Stimulated activated CD8-positive, alpha-beta memory T cell treated with anti-CD3 and anti-CD28 coated beads, Interleukin-4, amount 100 ng/mL, for 1 hour (primary cell): ENCODE results near the gene BRPF3.

Experiments
- DNase-seq, 2 donors: peaks; one replicate each; pipeline ENCODE4 v3.0.0-alpha.2; 2020; ENCODE audit warnings: low read depth in 2 of 2, low spot score in 1 of 2

BRPF3 gene

GRCh38 chr6:36227379-36228228, 31.1 kb downstream of the BRPF3 start:
- DNase-seq = no peak

DNA sequence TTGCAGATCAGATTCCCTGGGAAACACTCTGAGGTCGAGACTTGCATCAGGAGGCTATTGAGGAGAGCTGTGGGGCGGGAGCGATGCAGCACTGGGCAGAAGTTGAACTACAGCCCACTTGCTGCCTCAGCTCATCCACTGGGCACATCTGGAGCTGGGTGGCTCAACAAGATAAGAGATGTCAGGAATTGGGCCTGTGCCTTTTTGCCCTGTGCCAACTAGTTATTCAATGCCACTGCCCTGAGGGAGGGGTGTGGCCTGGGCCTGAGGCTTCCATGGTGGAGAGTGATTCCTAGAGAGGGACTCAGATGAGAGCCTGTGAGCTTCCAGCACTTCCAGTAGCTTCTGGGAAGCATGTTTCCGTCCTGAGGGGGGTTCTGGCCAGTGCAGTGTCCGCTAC, 32.7 kb downstream of the BRPF3 start:
- no peak for DNase-seq

GRCh38 chr6:36230371-36230770, 33.8 kb downstream of the BRPF3 start:
- DNase-seq = no peak

GRCh38 chr6:36232172-36232571, 35.6 kb downstream of the BRPF3 start:
- no peak for DNase-seq

DNA sequence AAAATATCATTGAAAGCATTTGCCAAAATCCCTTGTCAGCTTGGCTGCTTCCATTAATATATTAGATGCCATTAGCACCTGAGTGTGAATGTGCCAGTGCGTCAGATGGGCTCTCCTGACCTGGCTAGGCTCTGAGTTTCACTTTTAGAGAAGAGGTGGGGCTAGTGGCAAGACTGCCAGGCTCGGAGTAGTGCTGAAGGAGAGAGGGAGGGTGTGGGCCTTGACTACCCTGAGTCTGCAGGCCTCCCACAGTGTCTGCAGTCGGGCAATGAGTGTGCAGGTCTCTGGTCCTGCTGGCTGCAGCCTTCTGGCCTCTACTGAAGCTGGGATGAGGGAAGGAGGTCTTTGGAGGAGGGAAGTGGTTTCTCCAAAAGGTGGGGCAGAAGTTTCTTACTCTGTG, 38.8 kb downstream of the BRPF3 start:
- DNase-seq = no peak

- no peak for DNase-seq
Measured at GRCh38 chr6:36235862-36236261, 39.3 kb downstream of the BRPF3 start.

GRCh38 chr6:36239774-36240173, 43.2 kb downstream of the BRPF3 start:
- no peak for DNase-seq

DNA sequence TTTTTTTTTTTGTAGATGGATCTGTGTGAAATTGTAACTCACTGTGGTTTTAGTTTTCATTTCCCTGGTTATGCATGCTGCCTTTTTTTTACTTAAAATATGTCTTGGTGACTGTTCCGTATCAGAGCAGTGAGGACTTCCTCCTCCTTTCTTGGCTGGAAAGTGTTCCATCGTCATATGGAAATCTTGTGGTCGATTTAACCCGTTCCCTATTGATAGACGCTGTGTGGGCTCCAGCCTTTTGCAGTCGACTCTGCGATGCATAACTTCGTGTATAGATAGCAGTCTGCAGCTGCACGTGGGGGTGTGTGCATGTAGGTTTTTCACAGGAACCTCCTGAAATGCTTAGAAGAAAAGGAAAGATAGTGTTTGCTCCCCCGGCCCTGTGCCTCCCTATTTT, 45.2 kb downstream of the BRPF3 start:
- DNase-seq = no peak

- no peak for DNase-seq
Measured at GRCh38 chr6:36242161-36242560, 45.6 kb downstream of the BRPF3 start.

DNA sequence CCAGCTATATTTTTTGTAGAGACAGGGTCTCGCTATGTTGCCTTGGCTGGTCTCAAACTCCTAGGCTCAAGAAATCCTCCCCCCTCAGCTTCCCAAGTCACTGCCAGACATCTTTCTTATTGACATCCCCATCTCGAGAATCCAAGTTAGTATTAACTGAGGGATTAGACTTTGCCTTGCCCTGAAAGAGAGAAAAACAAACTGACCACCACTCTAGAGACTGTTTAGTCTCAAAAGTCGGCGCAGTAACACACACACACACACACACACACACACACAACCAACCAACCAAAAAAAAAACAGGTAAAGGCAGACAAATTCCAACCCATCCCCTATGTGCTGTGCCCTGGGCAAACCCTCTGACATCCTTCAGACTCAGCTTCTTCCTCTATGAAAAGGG, 46.1 kb downstream of the BRPF3 start:
- DNase-seq = no peak

DNA sequence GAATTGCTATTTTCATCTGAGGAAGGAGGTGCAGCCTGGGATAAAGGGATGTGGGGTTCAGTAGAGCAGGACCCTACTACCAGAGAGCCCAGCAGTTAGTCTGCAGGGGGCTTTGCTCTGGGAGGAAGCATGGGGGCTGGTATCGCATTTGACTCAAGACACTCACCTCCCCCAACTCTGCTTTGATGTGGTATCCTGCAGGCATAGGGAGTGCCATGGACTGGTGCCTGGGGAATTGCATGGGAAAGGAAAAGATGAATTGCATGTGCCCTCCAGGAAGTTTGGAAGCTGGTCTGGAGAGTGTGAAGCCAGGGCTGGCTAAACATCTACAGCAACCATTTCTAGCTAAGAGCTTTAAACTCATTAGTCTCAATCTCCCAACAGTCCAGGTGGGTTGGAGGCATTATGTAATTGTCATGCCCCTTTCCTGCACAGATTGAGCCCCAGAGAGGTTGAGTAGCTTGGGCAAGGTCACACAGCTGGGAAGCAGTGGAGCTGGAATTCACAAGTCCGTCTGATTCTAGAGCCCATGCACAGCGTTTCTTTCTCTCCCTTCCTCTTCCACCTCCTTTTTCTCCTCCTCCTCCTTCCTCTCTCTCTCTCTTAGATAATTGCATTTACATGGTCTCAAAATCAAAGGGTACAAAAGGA, 47.1 kb downstream of the BRPF3 start:
- no peak for DNase-seq

DNA sequence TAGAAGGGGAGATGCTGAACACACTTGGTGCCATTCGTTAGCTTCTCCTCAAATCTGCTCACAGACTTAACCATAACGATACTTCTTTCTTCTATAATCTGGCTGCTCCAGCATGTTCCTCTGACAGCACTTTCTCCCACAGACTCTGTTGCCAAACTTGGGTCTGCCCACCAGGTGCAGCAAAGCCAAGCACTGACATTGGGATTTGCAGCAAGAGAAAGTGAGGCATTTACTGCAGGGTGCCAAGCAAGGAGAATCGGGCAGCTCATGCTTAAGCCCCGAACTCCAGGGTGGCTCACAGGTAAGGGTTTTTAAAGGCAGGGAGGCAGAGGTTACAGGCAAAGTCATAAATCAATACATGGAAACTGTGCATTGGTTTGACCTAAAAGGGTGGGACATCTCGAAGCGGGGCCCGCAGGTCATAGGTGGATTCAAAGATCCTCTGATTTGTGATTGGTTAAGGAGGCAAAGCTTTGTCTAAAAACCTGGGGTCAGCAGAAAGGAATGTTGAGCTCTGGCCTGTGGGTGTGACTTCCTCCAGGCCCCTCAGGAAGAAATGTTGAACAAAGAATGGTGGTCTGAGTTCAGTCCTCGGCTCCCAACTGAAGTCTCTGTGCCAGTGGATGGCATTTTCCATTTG, 48.2 kb downstream of the BRPF3 start:
- no peak for DNase-seq

DNA sequence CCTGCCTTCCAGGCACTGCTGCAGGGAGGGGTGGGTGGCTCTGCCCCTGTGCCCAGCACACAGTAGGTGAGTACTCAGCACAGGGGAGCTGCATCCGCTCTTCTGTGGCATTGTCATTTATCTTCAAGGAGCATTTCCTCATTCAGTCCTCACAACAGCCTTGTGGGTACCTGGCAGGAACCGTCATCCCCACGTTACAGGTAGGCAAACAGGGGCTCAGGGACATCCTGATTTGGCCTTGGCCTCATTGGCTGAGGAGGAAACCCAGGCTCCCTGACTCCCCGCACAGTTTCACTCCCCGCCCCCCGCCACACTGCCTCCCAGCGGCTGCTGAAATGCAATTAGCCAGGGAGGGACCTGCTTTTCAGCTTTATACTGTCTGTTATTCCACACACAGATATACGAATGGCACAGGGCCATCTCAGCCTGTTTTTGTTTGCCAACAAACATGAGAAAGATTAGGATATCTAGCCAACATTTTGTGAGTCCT, 49.1 kb downstream of the BRPF3 start:
- DNase-seq = no peak

DNA sequence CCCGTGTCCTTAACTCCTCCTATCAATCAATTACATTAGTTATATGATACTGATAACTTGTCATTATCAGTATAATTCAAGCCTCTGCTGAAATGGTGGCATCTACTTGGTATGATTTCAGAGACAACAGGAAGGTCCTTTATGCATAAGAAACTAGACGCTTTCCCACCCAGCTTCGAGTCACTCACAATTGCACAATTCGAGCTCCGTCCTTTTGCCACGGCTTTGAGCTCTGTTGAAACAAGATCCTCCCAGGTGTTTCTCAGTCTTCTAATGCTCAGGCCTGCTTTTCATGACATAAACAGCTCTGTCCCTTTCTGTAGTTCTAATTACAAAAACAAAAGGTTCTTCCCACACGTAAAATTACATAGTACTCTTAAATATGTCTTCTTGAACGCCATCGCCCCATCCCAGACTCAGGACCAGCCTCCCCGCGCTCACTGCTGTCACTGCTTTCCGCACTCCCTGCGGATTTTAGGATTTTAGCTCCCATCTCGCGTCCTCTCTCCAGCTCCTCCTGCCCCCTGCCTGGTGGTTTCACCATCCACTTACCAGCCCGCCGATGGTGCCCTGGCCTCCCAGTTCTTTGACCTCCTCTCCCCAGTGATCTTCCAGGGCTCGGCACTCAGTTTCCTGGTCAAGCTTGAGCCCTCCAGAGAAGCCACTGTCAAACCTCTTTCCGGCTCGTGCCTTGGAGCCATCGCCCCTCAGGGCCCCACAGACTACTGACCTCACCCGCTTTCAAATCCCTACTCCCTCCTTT, 50.1 kb downstream of the BRPF3 start:
- DNase-seq = no peak

DNA sequence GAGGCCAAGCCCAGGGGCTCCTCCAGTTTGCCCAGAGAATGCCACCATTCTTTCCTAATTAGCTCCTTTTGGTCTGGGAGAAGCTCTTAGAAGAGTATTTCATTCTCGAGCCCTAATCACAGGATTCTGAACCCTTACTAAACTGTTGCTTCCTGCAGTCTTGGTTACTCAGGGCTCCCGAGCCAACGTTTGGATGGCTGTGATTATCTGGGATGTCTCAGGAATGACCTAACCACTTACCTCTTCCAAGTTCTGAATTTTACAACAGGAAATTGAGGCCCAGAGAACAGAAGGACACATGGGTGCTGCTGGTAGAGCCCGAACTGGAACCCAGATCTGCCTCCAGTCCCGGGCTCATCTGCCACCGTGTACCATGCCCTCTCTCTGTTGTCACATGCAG, 51.1 kb downstream of the BRPF3 start:
- DNase-seq = no peak

- no peak for DNase-seq
Measured at GRCh38 chr6:36248980-36249379, 52.4 kb downstream of the BRPF3 start.

DNA sequence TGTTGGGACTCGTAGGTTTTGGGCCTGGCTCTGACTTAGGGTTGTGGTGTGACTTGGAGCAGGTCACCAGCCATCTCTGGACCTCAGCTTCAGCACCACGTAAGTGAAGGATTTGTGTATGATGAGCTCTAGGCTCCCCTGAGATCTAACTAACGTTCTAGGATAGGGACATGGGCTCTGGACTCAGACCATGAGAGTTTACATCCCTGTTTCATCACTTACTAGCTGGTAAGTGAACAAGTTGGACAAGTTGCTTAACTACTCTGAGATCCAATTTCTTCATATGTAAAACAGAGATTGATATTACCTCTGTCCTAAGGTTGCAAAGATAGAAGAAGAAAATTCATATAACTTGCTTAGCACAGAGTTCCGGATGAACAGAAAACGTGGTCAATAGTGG, 53.0 kb downstream of the BRPF3 start:
- no peak for DNase-seq

DNA sequence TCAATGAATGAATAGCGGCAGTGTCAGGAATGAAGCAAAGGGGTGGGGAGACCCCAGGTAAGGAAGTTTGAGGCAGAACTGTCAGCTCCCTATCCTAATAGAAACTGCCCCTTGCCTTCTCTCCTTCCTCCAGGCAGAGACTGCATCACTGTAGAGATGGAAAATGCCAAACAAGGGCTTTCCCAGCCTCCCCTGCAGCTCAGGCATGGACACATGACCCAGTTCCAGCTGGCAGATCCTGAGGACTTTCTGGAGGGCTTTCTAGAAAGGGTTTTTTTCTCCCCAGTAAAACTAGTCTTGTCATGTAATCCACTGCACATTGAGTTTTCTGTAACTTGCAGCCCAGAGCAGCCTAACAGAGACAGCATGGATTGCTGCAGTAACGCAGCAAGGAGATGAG, 55.5 kb downstream of the BRPF3 start:
- no peak for DNase-seq

GRCh38 chr6:36263390-36264000, 67.0 kb downstream of the BRPF3 start:
- no peak for DNase-seq

DNA sequence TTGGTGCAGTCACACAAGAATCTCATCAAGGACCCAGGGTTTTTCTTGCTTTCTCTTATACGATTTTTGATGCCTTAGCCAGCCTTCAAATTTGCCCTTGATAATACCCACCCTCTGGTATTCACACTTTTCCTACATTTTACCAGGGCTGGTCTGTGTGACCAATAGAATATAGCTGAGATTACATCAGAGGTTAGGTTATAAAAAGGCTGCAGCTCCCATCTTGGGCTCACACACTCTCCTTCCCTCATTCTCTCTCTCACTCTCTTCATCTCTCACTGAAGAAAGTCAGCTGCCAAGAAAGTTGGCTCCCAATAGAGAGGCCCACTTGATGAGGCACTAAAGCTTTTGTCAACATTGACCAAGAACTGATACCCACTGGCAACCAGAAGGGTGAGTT, 69.2 kb downstream of the BRPF3 start:
- DNase-seq = no peak
